ENCODE data around the gene ADM2.

The ADM2 gene

DNA sequence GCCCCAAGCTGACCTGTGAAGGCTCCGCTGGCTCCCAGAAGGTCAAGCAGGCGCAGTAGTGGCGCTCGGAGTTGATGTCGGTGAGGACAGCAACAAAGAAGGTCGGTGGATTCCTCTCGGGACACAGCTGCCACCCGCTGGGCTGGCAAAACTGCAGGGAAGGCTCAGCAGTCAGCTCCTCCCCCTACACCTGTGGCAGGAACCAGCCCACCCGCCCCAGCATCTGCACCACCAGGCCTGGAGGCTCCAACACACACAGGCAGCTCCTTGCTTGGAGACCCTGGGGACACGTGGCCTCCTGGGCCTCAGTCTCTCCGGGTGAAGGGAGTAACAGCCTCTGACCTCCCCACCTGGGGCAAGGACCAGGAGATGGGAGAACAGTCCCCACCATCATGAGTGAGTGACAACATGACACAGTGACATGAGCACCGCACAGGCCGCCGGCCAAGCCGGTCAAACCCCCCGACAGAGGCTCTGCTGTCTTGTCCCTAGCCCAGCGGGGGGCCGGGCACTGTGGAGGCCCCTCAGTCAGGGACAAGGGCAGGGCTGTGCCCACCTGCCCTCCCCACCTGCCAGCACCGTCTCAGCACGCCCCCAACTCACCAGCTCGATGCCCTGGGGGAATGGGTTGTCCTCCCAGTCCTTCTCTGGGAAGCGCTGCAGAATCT, 13.4 kb upstream of the ADM2 start:
- no peak for DNase-seq

DNA sequence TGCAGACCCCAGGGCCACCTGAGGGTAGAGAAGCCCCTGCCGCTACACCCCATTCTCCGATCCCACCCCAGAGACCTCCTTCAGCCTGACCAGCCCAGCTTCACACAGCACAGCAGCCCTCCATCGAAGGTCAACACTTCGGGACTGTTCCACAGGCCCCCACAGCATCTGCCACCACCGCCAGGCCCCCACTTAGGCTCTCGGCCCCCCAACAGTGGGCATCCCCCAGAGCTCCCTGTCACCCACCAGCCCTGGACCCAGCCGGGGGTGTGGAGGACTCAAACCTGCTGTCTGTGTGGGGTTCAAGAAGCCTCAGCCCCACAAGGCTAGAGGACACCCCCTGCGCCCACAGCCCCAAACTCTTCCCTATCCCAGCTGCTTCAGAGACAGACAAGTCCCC, 12.7 kb upstream of the ADM2 start:
- DNase-seq, result no peak

DNA sequence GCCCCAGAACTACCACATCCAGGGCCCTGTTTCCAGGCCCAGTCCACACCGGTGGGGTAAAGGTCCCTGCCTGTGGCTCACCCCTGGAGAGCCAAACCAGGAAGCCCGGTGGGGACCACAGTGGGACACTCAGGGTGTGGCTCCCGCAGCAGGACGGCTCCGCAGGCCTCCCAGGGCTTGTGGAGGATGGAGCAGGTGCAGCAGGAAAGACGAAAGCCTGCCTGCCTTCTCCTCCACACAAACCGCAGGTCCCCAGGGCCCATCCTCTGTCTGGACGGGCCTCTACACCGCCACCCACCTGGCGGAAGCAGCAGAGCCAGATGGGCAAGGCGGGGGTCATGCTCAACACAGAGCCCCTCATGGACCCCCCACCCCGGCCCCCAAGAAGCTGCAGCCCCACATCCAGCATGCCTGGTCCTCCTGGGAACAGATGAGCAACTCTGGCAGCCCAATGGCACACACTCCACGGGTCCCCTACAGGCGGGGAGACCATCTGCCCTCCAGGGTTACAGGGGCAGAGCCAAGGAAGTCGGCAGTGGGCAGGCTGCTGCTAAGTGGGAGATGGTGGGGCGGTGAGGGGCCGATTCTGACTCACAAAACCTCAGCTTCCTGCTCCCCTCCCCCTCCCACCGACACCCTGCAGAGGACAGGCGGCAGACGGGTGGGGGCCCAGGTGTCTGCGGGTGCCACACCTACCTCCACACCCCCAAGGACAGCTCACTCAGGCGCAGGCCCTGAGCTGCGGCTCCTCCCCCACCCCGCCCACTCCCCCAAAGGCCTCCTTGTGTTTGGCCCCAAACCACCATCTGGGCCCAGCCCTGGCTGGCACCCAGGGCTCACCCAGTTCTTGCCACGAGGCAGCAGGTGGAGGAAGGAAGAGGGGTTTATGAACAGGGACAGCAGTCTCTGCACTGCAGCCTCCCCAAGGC, 11.7 kb upstream of the ADM2 start:
- peak in 1 of 14 donors; percentile 46 for DNase-seq

DNA sequence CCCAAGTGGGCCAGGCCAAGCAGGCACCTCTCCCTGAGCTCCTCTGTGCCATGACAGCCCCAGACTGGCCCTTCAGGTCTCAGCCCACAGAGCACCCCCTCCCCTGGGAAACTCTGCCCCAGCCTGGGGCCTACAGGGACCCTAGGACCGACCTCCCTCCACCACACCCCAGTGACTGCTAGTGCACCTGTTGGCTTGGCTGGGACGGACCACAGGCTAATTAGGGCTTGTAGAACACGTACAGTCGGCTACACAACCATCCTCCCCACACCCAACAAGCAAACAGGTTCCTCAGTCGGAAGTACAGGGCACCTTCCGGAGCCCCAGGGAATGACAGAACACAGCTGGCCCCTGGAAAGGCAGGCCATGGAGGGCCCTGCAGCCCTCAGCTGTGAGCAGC, 10.9 kb upstream of the ADM2 start:
- DNase-seq, result no peak

DNA sequence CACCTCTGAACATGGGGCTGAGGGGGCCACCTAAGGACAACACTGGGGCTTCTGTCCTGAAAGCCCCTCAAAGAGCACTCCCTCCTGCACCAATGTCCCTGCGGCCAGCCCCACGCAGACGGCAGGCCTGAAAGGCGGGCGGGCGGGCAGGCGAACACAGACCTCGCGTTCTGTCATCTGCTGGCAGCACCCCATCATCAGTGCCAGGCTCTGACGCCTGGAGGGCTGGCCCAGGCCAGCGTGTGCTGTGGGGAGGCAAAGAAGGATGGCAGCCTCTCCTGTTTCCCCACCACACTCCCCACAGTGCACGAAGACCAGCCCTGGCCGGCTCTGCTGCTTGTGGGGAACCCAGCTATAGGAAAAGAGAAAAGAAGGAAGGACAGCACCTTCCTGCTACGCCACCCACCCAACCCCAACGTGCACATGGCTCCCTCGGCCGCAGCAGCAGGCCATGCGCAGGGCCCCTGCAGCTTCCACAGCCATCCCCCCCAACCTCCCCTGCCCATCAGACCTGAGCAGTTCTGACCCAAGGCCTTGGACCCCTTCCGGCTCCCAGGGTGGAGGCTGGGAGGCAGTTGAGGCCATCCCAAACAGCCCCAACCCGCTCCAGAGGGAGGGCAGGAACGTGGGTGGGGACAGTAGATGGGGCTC, 10.0 kb upstream of the ADM2 start:
- peak in 12 of 14 donors; percentile 26 to 71 (median 44) for DNase-seq

DNA sequence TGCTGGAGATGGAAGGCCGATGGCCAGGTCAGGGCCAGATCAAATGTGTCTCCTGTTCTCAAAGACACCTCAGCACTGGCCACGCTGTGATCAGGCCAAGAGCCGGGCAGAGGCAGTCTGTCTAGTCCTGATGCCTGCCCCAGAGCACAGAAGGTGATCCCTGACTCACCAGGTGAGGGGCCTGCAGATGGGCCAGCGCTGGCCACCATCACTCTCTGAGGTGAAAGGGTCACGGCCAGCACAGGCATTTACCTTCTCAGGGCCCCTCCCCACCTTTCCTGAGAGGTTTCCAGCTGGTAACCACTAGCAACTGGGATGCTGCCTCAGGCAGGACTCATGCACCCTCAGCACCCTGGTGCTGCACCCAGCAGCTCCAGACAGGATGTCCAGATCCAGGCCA, 9.4 kb upstream of the ADM2 start:
- peak in 1 of 14 donors; percentile 14 for DNase-seq

DNA sequence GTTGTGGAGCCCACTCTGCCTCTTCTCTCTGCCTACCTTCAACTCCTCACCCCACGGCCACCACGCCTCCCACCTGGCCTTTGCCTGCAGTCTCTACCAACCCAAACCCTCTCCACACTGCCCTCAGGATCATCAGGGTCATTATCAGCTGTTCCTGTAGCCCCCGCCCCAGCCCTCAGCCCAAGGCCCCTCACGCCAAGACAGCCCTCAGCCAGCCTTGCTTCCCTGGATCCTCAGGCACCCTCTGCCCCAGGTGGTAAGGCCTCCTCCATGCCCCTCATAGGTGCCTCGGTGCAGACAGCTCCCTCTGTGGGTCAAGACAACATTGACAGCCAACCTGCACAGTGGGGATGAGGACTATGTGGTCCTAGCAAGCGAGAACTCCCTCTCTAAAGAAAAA, 8.3 kb upstream of the ADM2 start:
- DNase-seq, result no peak

DNA sequence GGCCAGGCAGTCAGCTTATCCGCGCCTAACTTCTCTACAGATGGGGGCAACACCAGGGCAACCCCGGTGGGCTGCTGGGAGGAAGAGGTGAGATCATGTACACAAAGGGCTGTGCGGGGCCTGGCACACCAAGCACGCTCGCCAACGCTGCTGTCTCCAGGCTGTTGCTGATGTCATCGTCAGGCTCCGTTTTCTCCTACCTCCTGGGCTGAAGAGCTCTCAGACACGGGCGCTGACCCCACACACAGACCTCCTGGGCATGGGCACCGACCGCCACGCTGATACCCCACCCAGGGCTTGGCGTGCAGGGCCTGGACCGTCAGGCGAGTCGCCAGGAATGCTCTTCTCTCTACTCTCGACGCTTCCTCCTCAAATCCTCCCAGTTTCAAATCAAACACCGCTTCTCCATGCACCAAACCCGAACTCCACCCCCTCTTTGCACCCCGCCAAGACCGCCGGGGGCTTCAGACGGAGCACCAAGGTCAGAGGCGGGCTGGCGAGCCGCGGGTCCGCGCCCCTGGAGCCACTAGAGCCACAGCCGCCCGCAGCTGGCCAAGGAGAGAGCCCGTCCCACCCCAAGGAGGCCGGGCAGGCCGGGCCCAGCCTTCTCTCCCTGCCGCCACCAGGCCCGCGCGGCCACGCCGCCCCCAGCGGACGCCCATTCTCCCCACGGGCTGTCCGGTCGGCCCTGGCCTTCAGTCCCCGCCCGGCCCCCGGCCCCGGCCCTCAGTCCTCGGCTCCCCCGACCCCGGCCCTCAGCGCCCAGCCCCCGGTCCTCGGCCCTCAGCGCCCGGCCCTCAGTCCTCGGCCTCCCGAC, 7.3 kb upstream of the ADM2 start:
- DNase-seq, result peak in 4 of 14 donors; percentile 12 to 49 (median 23)

DNA sequence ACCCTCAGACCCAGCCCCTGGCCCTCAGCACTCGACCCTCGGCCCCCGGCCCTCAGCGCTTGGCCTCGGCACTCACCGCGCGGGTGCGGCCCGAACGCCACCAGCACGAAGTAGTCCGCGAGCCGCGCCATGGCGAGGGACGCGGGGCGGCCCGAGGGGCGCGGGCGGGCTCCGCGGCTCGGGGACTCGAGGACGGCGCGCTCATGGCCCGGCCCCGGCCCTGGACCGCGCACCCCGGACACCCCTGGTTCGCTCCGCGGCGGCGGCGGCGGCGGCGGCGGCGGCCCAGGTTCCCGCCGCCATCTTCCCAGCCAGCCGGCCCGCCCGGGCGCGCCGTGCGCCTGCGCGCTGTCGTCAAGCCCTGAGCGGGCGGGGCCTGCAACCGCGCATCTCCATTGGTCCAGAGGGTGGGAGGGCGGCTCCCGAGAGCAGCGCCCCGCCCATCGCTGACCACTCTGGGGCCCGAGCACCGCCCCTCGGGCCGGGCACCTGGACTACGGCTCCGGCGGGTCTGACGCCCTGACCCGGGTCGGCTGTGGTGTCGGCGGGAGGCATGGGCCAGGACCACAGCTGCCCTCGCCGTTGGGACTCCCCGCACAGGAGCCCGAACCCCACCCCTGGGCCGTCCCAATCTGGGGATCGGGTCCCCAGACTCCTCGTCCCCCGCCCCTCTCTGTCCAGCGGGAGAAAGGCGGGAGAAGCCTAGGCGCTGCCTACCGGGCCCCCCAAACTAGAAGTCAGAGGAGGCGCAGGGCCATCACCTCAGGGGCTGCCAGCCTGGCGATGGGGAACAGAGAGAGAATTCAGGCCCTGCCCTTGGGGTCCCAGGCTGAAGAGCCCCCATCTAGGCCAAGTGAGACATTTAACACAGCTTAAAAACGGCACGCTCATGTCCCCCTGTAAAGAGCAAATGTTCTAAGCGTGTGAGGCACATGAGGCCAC, 6.4 kb upstream of the ADM2 start, which contains the start of gene SBF1:
SBF1 (minus strand) TSS at position 326 of the 942 bp plus-strand sequence; CDS start at position 131, 195 bp downstream.
- DNase-seq, result peak; percentile 46 to 94 (median 80)

DNA sequence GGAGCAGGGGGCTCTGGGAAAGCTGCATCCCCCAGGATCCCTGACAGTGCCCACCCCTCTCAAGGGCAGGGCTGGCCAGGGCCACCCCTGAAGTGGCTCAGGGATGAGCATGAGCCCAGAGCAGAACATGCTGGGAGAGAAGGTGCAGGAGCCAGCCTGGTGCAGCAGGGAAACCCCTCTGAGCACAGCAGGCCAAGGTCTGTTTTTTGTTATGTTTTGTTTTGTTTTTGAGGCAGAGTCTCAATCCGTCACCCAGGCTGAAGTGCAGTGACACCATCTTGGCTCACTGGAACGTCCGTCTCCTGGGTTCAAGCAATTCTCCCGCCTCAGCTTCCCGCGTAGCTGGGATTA, 5.7 kb upstream of the ADM2 start:
- no peak for DNase-seq

DNA sequence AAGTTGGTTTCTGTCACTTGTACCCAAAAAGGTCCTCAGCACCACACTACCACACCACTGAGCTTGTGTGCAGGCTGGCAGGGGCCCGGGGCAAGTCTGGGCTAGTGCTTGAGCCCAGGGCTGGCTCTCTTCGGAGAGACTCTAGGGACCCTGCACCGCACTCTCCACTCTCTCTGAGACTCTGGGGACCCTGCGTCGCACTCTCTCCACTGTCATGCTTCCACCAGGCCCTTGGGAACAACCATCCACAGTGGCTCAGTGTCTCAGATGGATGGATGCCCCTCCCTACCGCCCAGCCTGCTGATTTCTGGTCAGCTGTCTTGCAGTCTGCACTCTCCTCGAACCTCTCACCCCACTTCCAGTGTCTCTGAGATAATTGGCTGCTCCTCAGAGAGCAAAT, 4.5 kb upstream of the ADM2 start:
- no peak for DNase-seq

DNA sequence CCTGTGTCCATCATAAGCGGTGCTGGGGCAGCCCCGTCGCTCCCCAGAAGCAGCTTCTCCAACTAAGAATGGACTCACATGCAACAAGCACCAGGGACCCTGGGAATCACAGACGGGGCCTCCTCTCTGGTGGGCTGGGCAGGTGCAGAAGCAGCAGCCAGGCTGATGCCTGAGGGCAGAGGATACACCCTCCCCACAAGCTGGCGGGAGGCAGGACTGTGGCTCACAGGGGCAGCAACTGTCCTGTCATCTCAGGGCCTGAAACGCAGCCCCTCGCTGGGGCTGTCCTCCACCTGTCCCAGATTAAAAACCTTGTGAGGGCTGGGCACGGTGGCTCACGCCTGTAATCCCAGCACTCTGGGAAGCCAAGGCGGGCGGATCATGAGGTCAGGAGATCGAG, 3.4 kb upstream of the ADM2 start:
- no peak for DNase-seq

DNA sequence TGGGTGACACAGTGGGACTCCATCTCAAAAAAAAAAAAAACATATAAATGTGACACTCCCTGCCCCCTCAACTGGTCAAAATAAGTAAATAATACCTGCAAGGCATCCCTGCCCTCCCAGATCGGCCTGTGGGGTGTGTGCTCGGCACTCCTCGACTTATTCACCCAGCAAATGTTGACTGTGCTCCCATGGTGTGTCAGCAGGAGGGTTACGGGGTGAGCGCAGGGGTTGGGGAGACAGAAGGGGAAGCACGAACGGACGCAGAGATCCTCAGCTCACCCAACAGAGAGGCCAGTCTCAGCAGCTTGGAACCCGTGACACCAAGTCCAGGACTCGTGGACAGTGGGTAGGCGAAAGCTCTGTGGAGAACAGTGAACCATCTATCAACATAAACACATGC, 1.6 kb upstream of the ADM2 start:
- no peak for DNase-seq

DNA sequence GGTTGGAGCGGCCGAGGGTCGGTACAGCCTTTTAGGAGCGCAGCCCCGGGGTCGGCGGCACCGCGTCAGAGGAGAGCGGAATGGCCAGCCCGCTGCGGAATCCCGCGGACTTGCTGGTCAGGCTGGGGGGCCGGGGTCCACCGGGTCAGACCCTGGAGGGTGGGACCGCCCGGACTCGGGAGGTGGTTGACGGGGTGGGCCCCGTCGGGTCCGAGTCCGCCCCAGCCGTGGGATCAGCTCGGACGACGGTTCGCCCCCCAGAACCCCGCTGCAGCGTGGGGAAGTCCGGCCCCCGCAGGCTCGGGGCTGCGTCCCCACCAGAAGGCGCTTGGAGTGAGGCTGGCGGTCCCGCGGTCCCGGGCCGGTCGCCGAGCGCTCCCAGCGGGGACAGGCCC, 301 bp upstream of the ADM2 start:
- DNase-seq, result no peak

DNA sequence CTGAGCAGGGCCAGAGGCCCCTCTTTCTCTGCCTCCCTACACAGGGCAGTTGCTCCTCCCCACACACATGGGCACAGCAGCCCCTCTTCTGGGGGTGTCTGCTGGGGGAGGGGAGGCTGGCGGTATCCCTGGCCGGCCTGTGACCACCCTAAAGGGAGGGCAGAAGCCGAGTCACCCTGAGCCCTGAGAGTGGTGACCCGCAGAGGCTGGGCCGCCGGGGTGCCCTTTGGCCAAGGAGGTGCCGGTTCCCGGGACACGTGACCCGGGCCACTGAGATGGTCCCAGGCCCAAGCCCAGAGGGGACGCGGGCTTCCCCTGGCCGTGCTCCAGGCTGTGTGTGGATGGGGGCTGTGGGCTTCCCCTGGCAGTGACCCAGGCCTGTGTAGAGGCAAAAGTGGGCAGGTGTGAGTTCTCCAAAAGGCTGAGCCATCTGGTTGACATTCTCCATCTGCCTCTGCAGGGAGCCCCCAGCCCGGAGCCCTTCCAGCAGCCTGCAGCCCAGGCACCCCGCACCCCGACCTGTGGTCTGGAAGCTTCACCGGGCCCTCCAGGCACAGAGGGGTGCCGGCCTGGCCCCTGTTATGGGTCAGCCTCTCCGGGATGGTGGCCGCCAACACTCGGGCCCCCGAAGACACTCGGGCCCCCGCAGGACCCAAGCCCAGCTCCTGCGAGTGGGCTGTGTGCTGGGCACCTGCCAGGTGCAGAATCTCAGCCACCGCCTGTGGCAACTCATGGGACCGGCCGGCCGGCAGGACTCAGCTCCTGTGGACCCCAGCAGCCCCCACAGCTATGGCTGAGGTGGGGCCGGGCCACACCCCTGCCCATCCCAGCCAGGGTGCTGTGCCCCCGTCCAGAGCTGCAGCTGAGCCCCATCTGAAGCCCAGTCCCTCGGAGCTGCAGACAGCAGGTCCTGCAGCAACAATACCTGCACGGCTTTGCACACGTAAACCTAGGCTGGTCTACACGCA, 1.0 kb downstream of the ADM2 start:
- DNase-seq, result no peak

DNA sequence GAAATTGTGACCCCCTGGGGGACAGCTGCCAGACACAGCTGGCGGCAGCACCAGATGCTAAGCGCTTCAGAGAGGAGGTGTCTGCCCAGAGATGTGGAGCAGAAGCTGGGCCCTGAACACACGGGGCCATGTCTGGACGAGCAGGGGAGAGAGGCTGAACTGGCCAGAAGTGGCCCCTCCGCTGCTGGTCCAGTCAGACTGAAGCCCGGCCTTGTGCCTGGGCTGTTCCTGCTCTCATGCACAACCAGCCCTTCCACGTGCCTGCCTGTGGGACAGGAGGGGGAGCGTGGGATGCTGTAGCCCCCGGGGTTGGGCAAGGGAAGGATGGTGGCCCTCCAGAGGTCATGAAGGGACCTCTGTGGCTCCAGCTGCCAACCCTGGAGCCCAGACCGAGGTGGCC, 1.8 kb downstream of the ADM2 start:
- no peak for DNase-seq

DNA sequence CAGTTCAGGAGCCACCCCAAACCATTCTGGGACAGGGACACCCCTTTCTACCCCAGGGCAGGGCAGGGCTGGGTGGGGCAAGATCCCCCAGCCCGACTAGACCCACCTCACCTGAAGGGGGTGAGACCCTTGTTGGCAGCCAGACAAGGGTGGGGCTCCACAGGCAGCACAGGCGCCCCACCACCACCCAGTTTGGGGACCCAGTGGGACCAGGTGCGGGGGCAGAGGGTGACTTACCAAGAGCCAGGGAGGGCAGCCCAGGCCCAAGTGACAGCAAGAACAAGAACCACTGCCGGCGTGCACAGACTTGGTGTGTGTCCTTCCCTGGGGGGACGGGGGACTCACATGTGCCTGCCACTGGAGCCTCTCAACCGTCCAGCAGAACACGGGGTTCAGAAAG, 2.2 kb downstream of the ADM2 start:
- DNase-seq, result no peak

DNA sequence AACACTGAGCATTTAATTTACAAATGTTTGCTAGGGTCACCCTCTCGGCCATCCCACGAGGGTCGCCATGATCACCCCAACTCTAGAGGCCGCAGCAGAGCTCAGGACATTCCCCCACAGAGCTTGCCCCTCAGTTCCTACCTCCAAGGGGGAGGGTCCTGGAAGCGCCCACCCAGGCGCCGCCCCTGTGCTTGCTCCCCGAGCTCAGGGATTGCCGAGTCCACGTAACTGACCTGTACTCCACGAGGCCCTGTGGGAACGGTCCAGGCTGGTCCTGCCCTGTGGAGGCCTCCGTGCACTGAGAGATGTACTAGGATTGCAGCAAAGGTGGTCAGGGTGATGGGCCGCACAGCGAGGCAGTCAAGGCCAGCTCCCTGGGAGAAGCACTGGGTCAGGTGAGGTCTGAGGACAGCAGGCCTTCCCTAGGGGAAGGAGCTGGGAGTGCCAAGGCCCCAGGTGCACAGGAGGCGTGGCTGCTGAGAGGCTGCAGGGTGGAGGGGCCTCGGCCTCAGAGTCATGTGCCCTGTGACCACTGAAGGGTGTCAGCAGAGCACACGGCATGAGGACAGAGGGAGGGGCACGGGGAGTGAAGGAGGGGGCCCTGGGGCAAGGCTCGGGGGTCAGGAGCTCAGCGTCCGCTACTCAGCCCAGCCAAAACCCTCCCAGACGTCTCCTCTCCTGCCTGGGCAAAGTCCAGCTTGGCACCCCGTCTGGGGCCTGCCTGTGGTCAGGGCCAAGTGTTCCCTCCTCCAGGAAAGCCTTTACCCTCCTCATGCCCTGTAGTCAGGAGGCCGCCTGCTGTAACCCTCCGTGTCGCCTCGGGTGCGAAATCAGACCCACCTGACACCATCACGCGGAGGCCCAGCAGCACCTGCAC, 2.9 kb downstream of the ADM2 start:
- DNase-seq, result no peak
